ENCODE measurements around the gene BCL2. TPM values are rescaled to one million over a fixed set of nuclear protein-coding genes. Genes with fewer than 3 reads are reported as not detected.

The BCL2 gene
- total RNA-seq, 1 donor from 2014 or later = 18.7 TPM

GRCh38 chr18:63263444-63263843 lies 56.1 kb downstream of the BCL2 start:
- intact Hi-C loops (cut with DNase I) = loop anchor here (10.0 kb wide), 1 partner anchor 51 kb away; the partner anchor contains the start of gene BCL2
- Histone ChIP-seq H3K9me3 (no peaks in the 10 kb centered on the region), H3K4me3 (no peak overlapping the region), H3K27ac (peak overlapping the region; percentile 49), H3K36me3 (no peaks in the 10 kb centered on the region), H3K4me1 (peaks cover 79% of the 10 kb centered on the region), H3K27me3 (no peaks in the 10 kb centered on the region)
- TF ChIP-seq POLR2A (IDR thresholded peaks at IDR 0.05) (no peak), POLR2AphosphoS5 (IDR thresholded peaks at IDR 0.05; ENCODE audit: insufficient read depth in 1 of 2, low read depth in 1 of 2) (no peak), CTCF (IDR thresholded peaks at IDR 0.05) (no peak)
- no peak for DNase-seq (ENCODE audit: extremely low spot score in 2 of 2)

GRCh38 chr18:63262369-63263335 lies 56.9 kb downstream of the BCL2 start:
- DNase-seq (ENCODE audit: extremely low spot score in 2 of 2) = no peak
- Histone ChIP-seq H3K4me1 (peaks cover 74% of the 10 kb centered on the region), H3K27me3 (no peaks in the 10 kb centered on the region), H3K9me3 (no peaks in the 10 kb centered on the region), H3K4me3 (no peak overlapping the region), H3K27ac (peak overlapping the region; percentile 49), H3K36me3 (no peaks in the 10 kb centered on the region)
- TF ChIP-seq POLR2AphosphoS5 (IDR thresholded peaks at IDR 0.05; ENCODE audit: insufficient read depth in 1 of 2, low read depth in 1 of 2) = no peak
- TF ChIP-seq CTCF (IDR thresholded peaks at IDR 0.05) = no peak
- no peak for TF ChIP-seq POLR2A (IDR thresholded peaks at IDR 0.05)
- intact Hi-C loops (cut with DNase I) = loop anchor here (10.0 kb wide), 1 partner anchor 52 kb away; the partner anchor contains the start of gene BCL2

DNA sequence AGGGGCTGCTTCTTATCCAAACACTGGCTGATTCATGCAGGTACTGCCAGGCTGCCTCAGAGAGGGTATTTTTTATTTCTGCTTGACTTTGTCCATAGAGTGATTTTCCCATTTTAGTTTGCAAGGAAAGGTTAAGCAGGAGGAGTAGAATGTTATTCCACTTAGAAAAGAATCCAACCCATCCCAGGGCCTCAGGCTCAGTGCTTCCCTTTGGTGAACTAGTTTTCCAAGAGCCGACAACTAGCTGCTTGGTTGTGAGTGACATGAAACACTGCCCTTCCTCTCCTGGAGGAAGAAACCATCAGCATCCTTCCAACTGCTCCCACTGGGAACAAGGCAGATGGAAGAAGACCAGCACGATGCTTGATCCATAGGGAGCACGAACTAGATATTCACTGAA lies 58.5 kb downstream of the BCL2 start:
- intact Hi-C loops (cut with DNase I) = loop anchor here (10.0 kb wide), 1 partner anchor 54 kb away; the partner anchor contains the start of gene BCL2
- peaks cover 62% of the 10 kb centered on the region for H3K4me1 ChIP-seq
- DNase-seq (ENCODE audit: extremely low spot score in 2 of 2) = no peak
- no peaks in the 10 kb centered on the region for H3K27me3 ChIP-seq
- no peak overlapping the region for H3K4me3 ChIP-seq
- no peak overlapping the region for H3K27ac ChIP-seq
- H3K36me3 ChIP-seq = no peaks in the 10 kb centered on the region
- TF ChIP-seq CTCF (IDR thresholded peaks at IDR 0.05) (no peak), POLR2AphosphoS5 (IDR thresholded peaks at IDR 0.05; ENCODE audit: insufficient read depth in 1 of 2, low read depth in 1 of 2) (no peak), POLR2A (IDR thresholded peaks at IDR 0.05) (no peak)
- H3K9me3 ChIP-seq = no peaks in the 10 kb centered on the region

GRCh38 chr18:63260380-63260754 lies 59.2 kb downstream of the BCL2 start:
- Histone ChIP-seq H3K27ac (peak overlapping the region; percentile 27), H3K4me1 (peaks cover 56% of the 10 kb centered on the region), H3K36me3 (no peaks in the 10 kb centered on the region), H3K9me3 (no peaks in the 10 kb centered on the region), H3K27me3 (no peaks in the 10 kb centered on the region), H3K4me3 (no peak overlapping the region)
- TF ChIP-seq POLR2AphosphoS5 (IDR thresholded peaks at IDR 0.05; ENCODE audit: insufficient read depth in 1 of 2, low read depth in 1 of 2) = no peak
- TF ChIP-seq CTCF (IDR thresholded peaks at IDR 0.05) = no peak
- no peak for TF ChIP-seq POLR2A (IDR thresholded peaks at IDR 0.05)
- DNase-seq (ENCODE audit: extremely low spot score in 2 of 2) = no peak
- intact Hi-C loops (cut with DNase I) = loop anchor here (10.0 kb wide), 1 partner anchor 54 kb away; the partner anchor contains the start of gene BCL2
